HEK293T (cell line): ENCODE measurements around the gene CACNA1F.

ENCODE experiments used
- CTCF ChIA-PET: fragments of 350-600 bp; formaldehyde crosslinking; extraction: SDS; loops from one replicate; lab custom pipeline; 2021; ENCODE audit warnings: antibody characterized with exemption, inconsistent platforms; lab: Yijun Ruan, JAX
- POLR2A ChIA-PET: fragments of 350-600 bp; formaldehyde crosslinking; extraction: SDS; loops from one replicate; lab custom pipeline; 2020; ENCODE audit warnings: antibody characterized with exemption, inconsistent platforms; lab: Yijun Ruan, JAX
- DNase-seq: peaks from one replicate; pipeline ENCODE4 v3.0.0; 2012; ENCODE audit warnings: mixed read lengths; ENCODE audit errors: extremely low spot score
- ARNT ChIP-seq: fragments of 450-650 bp; IDR thresholded peaks from 2 replicates; pipeline ENCODE4 v1.6.1; 2017; ENCODE audit warnings: mild to moderate bottlenecking
- BHLHE40 ChIP-seq: fragments of 450-650 bp; IDR thresholded peaks from 2 replicates; pipeline ENCODE4 v1.6.1; 2016; ENCODE audit warnings: mild to moderate bottlenecking, moderate library complexity, borderline replicate concordance
- CTBP1 ChIP-seq: fragments of 450-650 bp; IDR thresholded peaks from 2 replicates; pipeline ENCODE4 v1.6.1; 2016; ENCODE audit warnings: borderline replicate concordance
- ELF4 ChIP-seq: fragments of 450-650 bp; IDR thresholded peaks from 2 replicates; pipeline ENCODE4 v1.6.1; 2017; ENCODE audit warnings: antibody characterized with exemption
- FOXA1 ChIP-seq: fragments of 450-650 bp; IDR thresholded peaks from 2 replicates; pipeline ENCODE4 v1.6.1; 2016; ENCODE audit warnings: mild to moderate bottlenecking
- FOXK2 ChIP-seq: fragments of 450-650 bp; IDR thresholded peaks from 2 replicates; pipeline ENCODE4 v1.6.1; 2016; ENCODE audit warnings: mild to moderate bottlenecking
- FOXM1 ChIP-seq: fragments of 450-650 bp; IDR thresholded peaks from 2 replicates; pipeline ENCODE4 v1.6.1; 2017; ENCODE audit warnings: mild to moderate bottlenecking, borderline replicate concordance
- HDGF ChIP-seq: fragments of 450-650 bp; IDR thresholded peaks from 2 replicates; pipeline ENCODE4 v1.6.1; 2017; ENCODE audit warnings: antibody characterized with exemption, borderline replicate concordance
- L3MBTL2 ChIP-seq: fragments of 450-650 bp; conservative IDR thresholded peaks from 2 replicates; pipeline ENCODE4 v1.6.1; 2016; ENCODE audit warnings: mild to moderate bottlenecking
- LEF1 ChIP-seq: fragments of 450-650 bp; IDR thresholded peaks from 2 replicates; pipeline ENCODE4 v1.6.1; 2017; ENCODE audit warnings: mild to moderate bottlenecking, borderline replicate concordance
- NFRKB ChIP-seq: fragments of 450-650 bp; IDR thresholded peaks from 2 replicates; pipeline ENCODE4 v1.6.1; 2016; ENCODE audit warnings: mild to moderate bottlenecking, moderate library complexity
- PKNOX1 ChIP-seq: fragments of 450-650 bp; IDR thresholded peaks from 2 replicates; pipeline ENCODE4 v1.6.1; 2016
- SP1 ChIP-seq: fragments of 450-650 bp; IDR thresholded peaks from 2 replicates; pipeline ENCODE4 v1.6.1; 2017
- SUZ12 ChIP-seq: fragments of 450-650 bp; IDR thresholded peaks from 2 replicates; pipeline ENCODE4 v1.6.1; 2016; ENCODE audit warnings: mild to moderate bottlenecking
- TARDBP ChIP-seq: fragments of 450-650 bp; IDR thresholded peaks from 2 replicates; pipeline ENCODE4 v1.6.1; 2016
- ZNF384 ChIP-seq: fragments of 450-650 bp; IDR thresholded peaks from 2 replicates; pipeline ENCODE4 v1.6.1; 2016

CACNA1F gene

DNA sequence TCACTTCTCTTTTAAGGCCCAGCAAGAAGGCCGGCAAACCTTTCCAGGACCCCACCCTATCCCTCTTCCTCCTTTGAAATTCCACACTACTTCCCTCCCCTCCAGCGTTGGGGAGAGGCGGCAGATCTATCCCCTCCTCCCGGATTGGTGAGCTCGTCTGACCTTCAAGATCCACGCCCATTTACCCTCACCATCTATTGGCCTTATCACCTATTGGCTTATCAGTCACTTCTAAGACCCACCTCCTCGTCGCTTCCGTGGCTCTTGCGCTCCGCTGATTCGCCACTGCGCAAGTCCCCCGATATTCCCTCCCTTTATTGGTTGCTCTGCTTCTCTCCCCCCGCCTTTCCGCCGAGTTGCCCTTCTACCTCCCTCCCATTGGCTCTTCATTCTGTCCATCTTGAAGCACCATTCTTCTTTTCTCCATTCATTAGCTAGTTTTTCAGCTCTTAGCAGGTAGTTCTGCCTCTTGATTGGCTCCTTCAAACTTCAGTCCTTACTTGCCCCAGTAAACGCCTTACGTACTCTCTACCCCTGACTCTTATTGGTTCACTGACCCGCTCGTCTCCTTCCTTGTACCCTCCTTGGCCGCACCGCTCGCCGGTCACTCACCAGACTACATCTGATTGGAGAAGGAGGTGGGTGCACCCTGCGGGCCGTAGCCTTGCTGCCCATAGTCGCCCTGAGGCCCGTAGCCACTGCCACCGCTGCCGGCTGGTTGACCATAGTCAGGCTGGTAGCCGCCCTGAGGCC lies 42.1 kb downstream of the CACNA1F start:
- TF ChIP-seq ELF4 (peak; percentile 27), FOXM1 (0 out of 2 replicates have a peak, but pooled peaks have one; percentile 27), LEF1 (no peak), L3MBTL2 (no peak), PKNOX1 (peak; percentile 100)
- CTCF ChIA-PET = interaction anchor here (0.6 to 1.0 kb wide), 4 partner anchors 27 to 48 kb away, joined by 3 to 4 read pairs (median 4); no protein-coding TSS in a partner anchor
- DNase-seq = peak; percentile 83
- POLR2A ChIA-PET = interaction anchor here (0.6 to 3.1 kb wide), 14 partner anchors 9 to 454 kb away, joined by 3 to 31 read pairs (median 4); partner anchors contain the start of genes CCDC22, PLP2, PPP1R3F and SYP

GRCh38 chrX:49189606-49190005 lies 43.5 kb downstream of the CACNA1F start:
- no peak for TF ChIP-seq ARNT
- TF ChIP-seq HDGF = no peak
- no peak for TF ChIP-seq CTBP1
- TF ChIP-seq PKNOX1 = no peak
- TF ChIP-seq FOXA1 = no peak
- no peak for TF ChIP-seq ZNF384
- TF ChIP-seq TARDBP = no peak
- TF ChIP-seq LEF1 = no peak
- TF ChIP-seq FOXK2 = no peak
- TF ChIP-seq SUZ12 = no peak
- TF ChIP-seq SP1 = no peak
- no peak for TF ChIP-seq BHLHE40
- no peak for TF ChIP-seq NFRKB
- TF ChIP-seq L3MBTL2 = no peak
- TF ChIP-seq ELF4 = no peak
- no peak for TF ChIP-seq FOXM1
- POLR2A ChIA-PET = interaction anchor here (1.0 kb wide), 1 partner anchor 34 kb away, joined by 3 read pairs; no protein-coding TSS in a partner anchor
- CTCF ChIA-PET = no interaction called here
- DNase-seq = no peak

GRCh38 chrX:49188468-49189076 lies 44.6 kb downstream of the CACNA1F start:
- ChIA-PET CTCF (no interaction called here), POLR2A (interaction anchor here (1.0 kb wide), 1 partner anchor 81 kb away, joined by 3 read pairs; no protein-coding TSS in a partner anchor)

GRCh38 chrX:49187526-49187925 lies 45.6 kb downstream of the CACNA1F start:
- ChIA-PET POLR2A (interaction anchor here (0.7 to 1.2 kb wide), 3 partner anchors 33 to 82 kb away, joined by 3 to 4 read pairs (median 3); no protein-coding TSS in a partner anchor), CTCF (no interaction called here)
- no peak for DNase-seq
- TF ChIP-seq BHLHE40 (no peak), TARDBP (no peak), PKNOX1 (peak; percentile 26; the same call in 1 of the 2 replicates), L3MBTL2 (no peak), ZNF384 (no peak), LEF1 (no peak), FOXK2 (no peak)

More at GRCh38 chrX:49188468-49189076, 44.6 kb downstream of the CACNA1F start:
- no peak for DNase-seq
- no peak for TF ChIP-seq LEF1
- TF ChIP-seq BHLHE40 = no peak
- TF ChIP-seq ARNT = no peak
- no peak for TF ChIP-seq FOXK2
- TF ChIP-seq SP1 = no peak
- TF ChIP-seq PKNOX1 = no peak
- TF ChIP-seq TARDBP = no peak
- no peak for TF ChIP-seq L3MBTL2
- TF ChIP-seq FOXM1 = no peak
- no peak for TF ChIP-seq CTBP1
- no peak for TF ChIP-seq ZNF384
- TF ChIP-seq SUZ12 = no peak
- TF ChIP-seq HDGF = no peak
- no peak for TF ChIP-seq FOXA1

- POLR2A ChIA-PET = interaction anchor here (0.5 to 1.2 kb wide), 3 partner anchors 22 to 41 kb away, joined by 3 to 4 read pairs (median 3); no protein-coding TSS in a partner anchor
- DNase-seq = no peak
- TF ChIP-seq SP1 = no peak
- TF ChIP-seq PKNOX1 = no peak
- TF ChIP-seq TARDBP = no peak
- no peak for TF ChIP-seq FOXK2
- no peak for TF ChIP-seq FOXM1
- TF ChIP-seq ARNT = no peak
- no peak for TF ChIP-seq FOXA1
- no peak for TF ChIP-seq CTBP1
- TF ChIP-seq ELF4 = no peak
- no peak for TF ChIP-seq BHLHE40
- CTCF ChIA-PET = no interaction called here
Observed at GRCh38 chrX:49187028-49187394, 46.1 kb downstream of the CACNA1F start.
